ENCODE measurements around the gene LUZP1.

The LUZP1 gene

GRCh38 chr1:23084880-23085279 lies 83.8 kb downstream of the LUZP1 start:
- DNase-seq (ENCODE audit: low read depth, low spot score) = no peak

- no peak for DNase-seq (ENCODE audit: low read depth, low spot score)
Observed at GRCh38 chr1:23083714-23084480, 84.8 kb downstream of the LUZP1 start.

- DNase-seq (ENCODE audit: low read depth, low spot score) = no peak
Observed at GRCh38 chr1:23081376-23081775, 87.3 kb downstream of the LUZP1 start.

- no peak for DNase-seq (ENCODE audit: low read depth, low spot score)
Observed at GRCh38 chr1:23080885-23081284, 87.8 kb downstream of the LUZP1 start.

GRCh38 chr1:23079025-23079424 lies 89.6 kb downstream of the LUZP1 start:
- DNase-seq (ENCODE audit: low read depth, low spot score) = no peak

GRCh38 chr1:23074012-23074411 lies 94.6 kb downstream of the LUZP1 start:
- DNase-seq (ENCODE audit: low read depth, low spot score) = no peak

GRCh38 chr1:23069675-23070074 lies 99.0 kb downstream of the LUZP1 start:
- DNase-seq (ENCODE audit: low read depth, low spot score) = no peak

GRCh38 chr1:23069149-23069548 lies 99.5 kb downstream of the LUZP1 start:
- DNase-seq (ENCODE audit: low read depth, low spot score) = no peak

GRCh38 chr1:23066075-23066474 lies 102.6 kb downstream of the LUZP1 start:
- DNase-seq (ENCODE audit: low read depth, low spot score) = no peak

- DNase-seq (ENCODE audit: low read depth, low spot score) = no peak
Observed at GRCh38 chr1:23065385-23065784, 103.3 kb downstream of the LUZP1 start.

GRCh38 chr1:23062271-23062670 lies 106.4 kb downstream of the LUZP1 start:
- DNase-seq (ENCODE audit: low read depth, low spot score) = no peak

GRCh38 chr1:23057301-23057700 lies 111.4 kb downstream of the LUZP1 start:
- DNase-seq (ENCODE audit: low read depth, low spot score) = no peak

GRCh38 chr1:23051290-23051909 lies 117.3 kb downstream of the LUZP1 start:
- no peak for DNase-seq (ENCODE audit: low read depth, low spot score)

GRCh38 chr1:23050201-23050600 lies 118.5 kb downstream of the LUZP1 start:
- no peak for DNase-seq (ENCODE audit: low read depth, low spot score)

GRCh38 chr1:23044035-23044434 lies 124.6 kb downstream of the LUZP1 start:
- no peak for DNase-seq (ENCODE audit: low read depth, low spot score)

- DNase-seq (ENCODE audit: low read depth, low spot score) = no peak
Observed at GRCh38 chr1:23040509-23040908, 128.1 kb downstream of the LUZP1 start.

GRCh38 chr1:23039308-23039826 lies 129.3 kb downstream of the LUZP1 start:
- DNase-seq (ENCODE audit: low read depth, low spot score) = peak; percentile 23

- peak; percentile 48 for DNase-seq (ENCODE audit: low read depth, low spot score)
Observed at GRCh38 chr1:23037081-23037740, 131.4 kb downstream of the LUZP1 start.

- no peak for DNase-seq (ENCODE audit: low read depth, low spot score)
Observed at GRCh38 chr1:23035823-23036452, 132.7 kb downstream of the LUZP1 start.
